Stimulated activated CD4-positive, alpha-beta T cell treated with anti-CD3 and anti-CD28 coated beads, Interleukin-12 subunit alpha, Interleukin-12 subunit beta, amount 100 ng/mL, for 24 hours (primary cell): ENCODE results near the gene APOBEC3H.
A peak's percentile ranks its signal among the peaks of the same experiment; 100 is the strongest.
"Not testable (repeated sequence)": the region's sequence is repeated elsewhere in the genome, so short reads cannot be mapped to it uniquely, and the experiment has no call there.

Experiments
- DNase-seq, 2 experiments: peaks; one replicate each; pipeline ENCODE4 v3.0.0-alpha.2; 2020; ENCODE audit warnings: low read depth in 2 of 2

APOBEC3H gene

DNA sequence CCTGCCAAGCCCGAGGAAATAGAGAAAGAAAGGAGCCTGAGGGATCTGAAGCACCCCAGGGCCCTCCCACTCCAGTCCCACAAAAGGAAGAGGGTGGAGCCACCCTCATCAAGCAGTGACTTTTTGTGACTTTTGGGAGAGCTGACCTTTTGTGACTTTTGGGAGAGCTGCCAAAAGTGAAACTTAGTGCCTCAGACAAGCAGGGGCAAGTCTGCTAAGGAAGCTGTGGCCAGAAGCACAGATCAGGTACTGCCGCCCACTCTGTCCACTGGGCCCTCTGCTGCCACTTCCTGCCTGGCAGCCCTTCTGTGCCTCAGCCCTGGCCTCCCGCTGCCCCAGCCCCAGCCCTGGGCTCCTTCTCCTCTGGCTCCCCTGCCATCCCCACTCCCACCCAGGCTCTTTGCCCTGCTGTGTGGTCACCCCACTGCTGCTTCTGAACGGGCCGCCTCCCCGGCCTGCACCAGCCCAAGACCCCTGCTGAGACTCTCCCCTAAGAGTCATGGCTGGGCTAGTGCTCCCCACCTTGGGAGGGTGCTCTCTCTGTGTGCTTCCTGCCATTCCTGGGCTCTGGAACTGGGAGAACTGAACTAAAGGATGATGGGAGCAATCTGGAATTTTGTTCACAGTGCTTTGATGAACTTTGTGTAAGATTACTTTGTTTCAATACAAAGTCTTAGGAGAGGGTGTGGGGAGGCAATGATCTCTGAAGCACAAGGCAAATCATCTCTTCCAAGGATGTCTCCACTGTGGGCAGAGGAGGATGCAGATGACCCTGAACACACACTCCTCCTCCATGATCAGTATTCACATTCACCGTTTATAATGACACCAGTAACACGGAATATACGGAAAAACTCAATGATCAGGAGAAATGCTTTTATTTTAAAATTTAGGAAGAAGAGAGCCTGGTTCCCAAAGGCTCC lies at the start of gene APOBEC3H:
Gene APOBEC3H, plus strand, starts transcription at position 147 of the 923 bp plus-strand sequence. CDS start 3,035 bp downstream, outside the sequence.
- no peak for DNase-seq

DNA sequence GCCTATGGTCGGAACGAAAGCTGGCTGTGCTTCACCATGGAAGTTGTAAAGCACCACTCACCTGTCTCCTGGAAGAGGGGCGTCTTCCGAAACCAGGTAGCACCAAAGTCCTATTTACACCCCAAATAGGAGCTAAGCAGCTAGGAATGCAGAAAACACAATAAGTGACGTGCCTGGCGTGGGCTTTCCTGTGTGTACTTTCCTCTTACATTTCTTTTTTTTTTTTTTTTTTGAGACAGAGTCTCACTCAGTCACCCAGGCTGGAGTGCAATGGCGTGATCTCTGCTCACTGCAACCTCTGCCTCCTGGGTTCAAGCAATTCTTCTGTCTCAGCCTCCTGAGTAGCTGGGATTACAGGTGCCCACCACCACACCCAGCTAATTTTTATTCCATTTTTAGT lies 47.6 kb upstream of the APOBEC3H start:
- not testable (repeated sequence) for DNase-seq

DNA sequence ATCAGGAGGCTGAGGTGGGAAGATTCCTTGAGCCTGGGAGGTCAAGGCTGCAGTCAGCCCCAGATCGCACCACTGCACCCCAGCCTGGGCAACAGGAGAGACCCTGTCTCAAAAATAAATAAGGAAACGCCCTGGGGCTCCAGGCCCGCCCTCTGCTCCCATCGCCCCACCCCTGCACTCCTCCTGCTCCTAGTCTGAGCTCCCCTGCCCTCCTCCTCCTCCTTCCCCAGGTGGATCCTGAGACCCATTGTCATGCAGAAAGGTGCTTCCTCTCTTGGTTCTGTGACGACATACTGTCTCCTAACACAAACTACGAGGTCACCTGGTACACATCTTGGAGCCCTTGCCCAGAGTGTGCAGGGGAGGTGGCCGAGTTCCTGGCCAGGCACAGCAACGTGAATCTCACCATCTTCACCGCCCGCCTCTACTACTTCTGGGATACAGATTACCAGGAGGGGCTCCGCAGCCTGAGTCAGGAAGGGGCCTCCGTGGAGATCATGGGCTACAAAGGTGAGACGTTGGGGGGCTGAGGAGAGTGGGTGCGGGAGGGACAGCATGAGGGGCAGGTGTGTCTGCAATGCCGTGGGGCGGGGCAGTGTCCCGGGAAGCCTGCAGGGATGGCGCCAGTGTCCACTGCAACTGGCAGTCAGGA lies 45.1 kb upstream of the APOBEC3H start:
- DNase-seq, result not testable (repeated sequence)

DNA sequence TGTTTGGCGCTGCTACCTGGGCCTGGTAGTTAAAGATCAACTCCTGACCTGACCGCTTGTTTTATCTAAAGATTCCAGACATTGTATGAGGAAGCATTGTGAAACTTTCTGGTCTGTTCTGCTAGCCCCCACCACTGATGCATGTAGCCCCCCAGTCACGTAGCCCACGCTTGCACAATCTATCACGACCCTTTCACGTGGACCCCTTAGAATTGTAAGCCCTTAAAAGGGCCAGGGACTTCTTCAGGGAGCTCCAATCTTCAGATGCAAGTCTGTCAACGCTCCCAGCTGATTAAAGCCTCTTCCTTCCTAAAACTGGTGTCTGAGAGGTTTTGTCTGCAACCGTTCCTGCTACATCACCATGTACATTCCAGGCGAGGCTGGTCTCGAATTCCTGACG lies 41.4 kb upstream of the APOBEC3H start:
- no peak for DNase-seq

DNA sequence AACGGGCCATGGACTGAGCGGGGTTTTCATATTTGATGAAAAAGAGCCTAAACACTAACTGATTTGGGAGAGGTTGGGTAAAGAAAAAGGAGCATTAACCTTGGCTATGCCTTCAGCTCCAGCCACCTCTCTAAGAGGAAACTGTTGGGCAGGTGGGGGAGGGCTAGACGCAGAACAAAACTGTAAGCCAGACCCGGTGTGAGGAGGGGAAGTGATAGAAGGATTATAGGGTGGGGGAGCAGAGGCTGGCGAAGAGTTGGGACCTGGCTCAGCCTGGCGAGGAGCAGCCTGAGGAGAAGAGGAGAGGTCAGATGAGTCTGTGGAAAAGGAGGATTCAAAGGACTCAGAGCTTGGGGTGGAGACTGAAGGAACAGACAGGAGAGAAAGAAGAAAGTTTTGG lies 35.8 kb upstream of the APOBEC3H start:
- DNase-seq, result not testable (repeated sequence)

DNA sequence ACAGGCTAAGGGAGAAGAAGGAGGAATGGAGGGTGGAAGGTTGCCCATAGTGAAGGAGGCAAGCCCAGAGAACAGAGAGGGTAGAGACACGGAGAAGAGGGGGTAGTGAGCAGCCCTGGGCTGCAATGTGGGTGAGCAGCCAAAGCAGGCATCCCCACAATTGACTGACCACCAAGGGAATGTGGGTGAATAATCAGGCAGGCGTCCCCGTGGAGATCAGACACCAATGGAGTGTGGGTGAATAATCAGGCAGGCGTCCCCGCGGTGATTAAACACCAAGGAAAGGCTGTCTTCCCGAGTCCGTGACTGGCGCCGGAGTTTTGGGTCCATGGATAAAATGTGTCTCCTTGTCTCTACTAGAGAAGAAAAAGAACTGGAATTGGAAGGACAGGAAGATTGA lies 35.1 kb upstream of the APOBEC3H start:
- DNase-seq, result not testable (repeated sequence)

DNA sequence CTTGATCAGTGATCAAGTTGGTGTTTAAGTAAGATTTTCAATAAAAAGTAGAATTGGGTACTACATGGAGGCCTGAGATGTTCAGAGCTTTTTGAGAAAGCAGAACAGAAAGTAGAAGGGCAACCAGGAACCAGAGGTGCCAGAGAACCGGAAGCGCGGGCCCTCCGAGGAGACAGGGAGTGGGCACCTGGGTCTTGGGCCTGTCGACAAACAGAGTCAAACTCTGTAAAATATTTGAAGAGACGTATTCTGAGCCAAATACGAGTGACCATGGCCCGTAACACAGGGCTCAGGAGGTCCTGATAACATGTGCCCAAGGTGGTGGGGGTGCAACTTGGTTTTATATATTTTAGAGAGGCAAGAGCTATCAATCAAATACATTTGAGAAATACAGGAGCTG lies 33.1 kb upstream of the APOBEC3H start:
- DNase-seq, result not testable (repeated sequence)

DNA sequence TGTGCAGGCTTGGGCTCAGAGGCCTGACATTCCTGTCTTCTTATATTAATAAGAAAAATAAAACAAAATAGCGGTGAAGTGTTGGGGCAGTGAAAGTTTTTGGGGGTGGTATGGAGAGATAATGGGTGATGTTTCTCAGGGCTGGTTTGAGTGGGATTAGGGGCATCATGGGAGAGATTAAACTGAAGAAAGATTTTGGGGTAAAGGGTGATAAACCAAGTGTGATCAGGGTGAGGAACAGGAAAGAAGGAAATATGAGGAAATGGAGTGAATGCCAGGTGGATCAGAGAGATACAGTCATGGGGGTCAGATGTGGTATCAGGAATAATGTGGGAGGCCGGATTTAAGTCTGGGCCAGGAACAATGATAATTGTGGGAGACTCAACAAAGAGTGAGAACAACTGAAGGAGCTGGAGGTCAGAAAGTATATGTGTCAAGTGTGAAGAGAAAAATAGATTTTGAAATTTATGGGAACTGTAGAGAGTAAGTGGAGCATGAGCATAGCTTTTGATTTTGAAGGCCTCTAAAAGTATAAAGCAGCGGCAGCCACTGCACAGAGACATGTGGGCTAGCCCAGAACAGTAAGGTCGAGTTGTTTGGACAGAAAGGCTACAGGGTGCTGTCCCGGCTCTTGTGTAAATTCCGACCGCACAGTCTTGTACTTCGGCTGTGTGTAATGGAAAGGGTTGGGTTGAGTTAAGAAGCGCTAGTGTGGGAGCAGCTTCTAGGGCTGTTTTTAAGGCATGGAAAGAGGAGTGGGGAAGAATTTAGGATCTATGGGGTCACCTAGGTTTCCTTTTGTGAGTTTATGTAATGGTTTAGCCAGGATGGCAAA lies 30.4 kb upstream of the APOBEC3H start:
- DNase-seq, result not testable (repeated sequence)

DNA sequence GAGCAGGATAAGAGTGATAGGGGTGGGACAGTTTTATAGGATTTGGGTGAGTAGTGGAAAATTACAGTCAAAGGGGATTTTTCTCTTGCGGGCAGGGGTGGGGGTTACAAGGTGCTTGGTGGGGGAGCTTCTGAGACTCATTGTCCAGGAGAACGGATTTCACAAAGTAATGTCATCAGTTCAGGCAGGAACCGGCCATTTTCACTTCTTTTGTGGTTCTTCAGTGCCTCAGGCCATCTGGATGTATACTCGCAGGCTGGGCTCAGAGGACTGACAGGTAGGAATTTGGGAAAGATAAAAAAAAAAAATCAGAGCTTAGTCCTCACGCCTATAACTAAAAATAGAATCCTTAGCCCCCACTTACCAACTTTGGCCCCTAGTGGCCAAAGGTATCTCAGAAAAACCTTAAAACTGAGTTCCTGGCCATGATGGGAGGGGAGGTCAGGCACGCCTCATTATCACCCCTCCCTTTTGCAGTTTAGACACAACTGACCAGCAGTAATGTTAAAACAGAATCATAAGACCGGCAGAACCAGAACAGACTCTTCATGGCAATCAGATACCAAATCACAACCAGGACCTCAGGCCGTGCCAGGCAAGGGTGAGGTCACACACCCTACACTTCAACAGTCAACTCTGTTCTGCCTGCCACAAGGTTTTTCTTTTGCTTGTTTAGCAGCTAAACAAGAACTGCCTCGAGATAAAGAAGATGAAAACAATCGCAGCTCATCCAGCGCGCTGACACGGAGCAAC lies 28.8 kb upstream of the APOBEC3H start:
- DNase-seq, result no peak

DNA sequence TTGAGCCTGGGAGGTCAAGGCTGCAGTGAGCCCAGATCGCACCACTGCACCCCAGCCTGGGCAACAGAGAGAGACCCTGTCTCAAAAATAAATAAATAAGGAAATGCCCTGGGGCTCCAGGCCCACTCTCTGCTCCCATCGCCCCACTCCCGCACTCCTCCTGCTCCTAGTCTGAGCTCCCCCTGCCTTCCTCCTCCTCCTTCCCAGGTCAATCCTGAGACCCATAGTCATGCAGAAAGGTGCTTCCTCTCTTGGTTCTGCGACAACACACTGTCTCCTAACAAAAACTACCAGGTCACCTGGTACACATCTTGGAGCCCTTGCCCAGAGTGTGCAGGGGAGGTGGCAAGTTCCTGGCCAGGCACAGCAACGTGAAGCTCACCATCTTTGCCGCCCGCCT lies 26.9 kb upstream of the APOBEC3H start:
- DNase-seq, result no peak

DNA sequence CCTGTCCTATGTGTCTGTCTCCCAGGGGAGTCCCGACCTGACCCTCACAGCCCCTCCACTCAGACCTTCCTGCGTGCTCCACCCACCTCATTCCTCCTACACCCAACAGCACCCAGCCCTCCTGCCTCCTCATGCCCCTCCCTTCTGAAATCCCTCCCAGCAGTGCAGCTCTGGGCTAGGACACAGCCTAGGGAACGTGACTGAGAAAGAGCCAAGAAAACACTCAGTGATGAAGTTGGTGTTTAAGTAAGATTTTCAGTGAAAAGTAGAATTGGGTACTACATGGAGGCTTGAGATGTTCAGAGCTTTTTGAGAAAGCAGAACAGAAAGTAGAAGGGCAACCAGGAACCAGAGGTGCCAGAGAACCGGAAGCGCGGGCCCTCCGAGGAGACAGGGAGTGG lies 24.5 kb upstream of the APOBEC3H start:
- DNase-seq, result not testable (repeated sequence)

DNA sequence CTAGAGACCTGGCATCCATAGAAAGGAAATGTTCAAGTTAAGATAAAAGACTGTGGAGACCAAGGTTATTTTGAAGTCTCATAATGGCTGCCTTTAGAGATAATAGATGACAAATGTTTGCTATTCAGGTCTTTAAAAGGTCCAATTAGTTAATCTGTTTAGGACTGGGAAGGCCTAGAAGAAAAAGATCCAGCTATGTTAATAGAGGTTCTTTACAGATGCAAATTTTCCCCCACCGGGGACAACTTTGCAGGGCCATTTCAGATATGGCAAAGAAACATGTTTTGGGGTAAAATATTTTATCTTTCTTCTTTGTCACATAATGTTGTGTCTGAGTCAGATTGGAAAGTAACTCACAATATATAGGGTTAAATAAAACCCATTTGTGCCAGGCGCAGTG lies 23.1 kb upstream of the APOBEC3H start:
- no peak for DNase-seq

DNA sequence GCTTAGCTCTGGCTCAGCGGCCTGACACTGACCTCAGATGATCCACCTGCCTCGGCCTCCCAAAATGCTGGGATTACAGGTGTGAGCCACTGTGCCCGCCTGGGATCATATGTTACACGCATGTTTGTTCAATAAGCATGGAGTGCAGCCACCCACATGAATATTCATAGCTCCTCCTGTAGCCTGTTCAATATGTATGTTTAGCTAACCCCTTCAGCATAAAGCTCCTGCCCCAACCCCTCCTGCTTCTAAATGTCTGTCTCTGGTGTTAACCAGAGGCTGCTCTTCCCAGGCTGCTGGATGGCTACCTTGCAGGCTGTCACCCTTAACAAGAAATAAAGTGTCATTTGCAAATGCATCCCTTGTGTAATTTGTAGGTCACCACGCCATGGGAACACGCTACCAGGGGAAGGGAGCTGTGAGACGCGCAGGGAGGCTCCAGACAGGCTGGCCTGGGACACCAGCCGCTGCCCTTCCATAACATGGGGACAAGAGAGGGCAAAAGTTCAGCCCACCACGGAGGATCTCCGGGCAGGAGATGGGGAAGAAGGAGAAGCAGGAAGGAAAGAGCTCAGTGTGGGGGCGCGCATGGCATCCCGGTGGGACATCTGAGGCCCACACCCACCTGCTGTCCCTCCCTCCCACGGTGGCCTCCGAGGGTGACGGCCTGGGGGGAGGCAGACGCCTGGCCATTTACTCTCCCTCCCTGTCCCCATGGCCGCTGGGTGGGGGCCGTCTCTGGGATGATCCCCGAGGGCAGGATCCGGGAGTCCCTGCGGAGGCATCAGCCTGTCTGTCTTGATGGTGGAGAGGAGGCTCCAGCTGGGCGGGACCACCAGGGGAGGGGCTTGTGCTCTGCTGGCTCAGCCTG lies 20.7 kb upstream of the APOBEC3H start:
- DNase-seq, result not testable (repeated sequence)

DNA sequence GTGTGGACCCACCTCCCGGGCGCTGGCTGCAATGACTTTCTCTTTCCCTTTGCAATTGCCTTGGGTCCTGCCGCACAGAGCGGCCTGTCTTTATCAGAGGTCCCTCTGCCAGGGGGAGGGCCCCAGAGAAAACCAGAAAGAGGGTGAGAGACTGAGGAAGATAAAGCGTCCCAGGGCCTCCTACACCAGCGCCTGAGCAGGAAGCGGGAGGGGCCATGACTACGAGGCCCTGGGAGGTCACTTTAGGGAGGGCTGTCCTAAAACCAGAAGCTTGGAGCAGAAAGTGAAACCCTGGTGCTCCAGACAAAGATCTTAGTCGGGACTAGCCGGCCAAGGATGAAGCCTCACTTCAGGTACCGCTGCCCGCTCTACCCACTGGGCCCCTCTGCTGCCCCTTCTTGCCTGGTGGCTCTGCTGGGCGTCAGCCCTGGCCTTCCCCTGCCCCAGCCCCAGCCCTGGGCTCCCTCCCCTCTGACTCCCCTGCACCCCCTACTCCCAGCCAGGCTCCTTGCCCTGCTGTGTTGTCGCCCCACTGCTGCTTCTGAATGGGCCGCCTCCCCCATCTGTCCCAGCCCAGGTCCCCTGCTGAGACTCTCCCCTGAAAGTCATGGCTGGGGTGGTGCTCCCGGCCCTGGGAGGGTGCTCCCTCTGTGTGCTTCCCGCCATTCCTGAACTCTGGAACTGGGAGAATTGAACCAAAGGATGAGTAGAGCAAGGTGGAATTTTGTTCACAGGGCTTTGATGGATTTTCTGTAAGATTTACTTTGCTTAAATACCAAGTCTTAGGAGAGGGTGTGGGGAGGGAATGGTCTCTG lies 19.8 kb upstream of the APOBEC3H start, which contains the start of gene APOBEC3G:
Gene APOBEC3G, plus strand, starts transcription at position 250 of the 815 bp plus-strand sequence. Its CDS starts 87 bp downstream, at position 337.
- DNase-seq, result peak in 1 of 2 experiments; percentile 31

DNA sequence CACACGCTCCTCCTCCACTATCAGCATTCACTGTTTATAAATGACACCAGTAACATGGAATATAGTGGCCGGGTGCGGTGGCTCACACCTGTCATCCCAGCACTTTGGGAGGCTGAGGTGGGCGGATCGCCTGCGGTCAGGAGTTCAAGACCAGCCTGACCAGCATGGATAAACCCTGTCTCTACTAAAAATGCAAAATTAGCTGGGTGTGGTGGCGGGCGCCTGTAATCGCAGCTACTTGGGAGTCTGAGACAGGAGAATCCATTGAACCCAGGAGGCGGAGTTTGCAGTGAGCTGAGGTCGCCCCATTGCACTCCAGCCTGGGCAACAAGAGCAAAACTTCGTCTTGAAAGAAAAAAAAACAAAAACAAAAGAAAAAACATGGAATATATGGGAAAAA lies 19.1 kb upstream of the APOBEC3H start:
- not testable (repeated sequence) for DNase-seq

DNA sequence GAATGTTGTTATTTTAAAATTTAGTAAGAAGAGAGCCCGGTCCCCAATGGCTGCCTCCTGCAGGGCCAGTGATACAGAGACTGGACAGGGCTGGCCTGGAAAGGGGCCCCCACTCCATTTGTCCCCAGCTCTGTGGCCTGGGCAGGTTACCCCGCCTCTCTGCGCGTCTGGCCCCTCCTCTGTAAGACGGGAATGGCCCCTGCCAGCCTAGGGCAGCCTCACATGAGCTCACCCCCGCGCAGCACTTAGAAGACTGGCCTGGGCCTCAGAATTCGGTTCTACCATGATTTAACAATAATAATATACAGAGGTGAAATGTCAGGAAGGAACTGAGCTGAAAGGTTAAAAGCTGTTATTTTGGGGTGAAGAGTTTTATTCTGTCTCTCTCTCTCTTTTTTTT lies 18.7 kb upstream of the APOBEC3H start:
- DNase-seq, result no peak

DNA sequence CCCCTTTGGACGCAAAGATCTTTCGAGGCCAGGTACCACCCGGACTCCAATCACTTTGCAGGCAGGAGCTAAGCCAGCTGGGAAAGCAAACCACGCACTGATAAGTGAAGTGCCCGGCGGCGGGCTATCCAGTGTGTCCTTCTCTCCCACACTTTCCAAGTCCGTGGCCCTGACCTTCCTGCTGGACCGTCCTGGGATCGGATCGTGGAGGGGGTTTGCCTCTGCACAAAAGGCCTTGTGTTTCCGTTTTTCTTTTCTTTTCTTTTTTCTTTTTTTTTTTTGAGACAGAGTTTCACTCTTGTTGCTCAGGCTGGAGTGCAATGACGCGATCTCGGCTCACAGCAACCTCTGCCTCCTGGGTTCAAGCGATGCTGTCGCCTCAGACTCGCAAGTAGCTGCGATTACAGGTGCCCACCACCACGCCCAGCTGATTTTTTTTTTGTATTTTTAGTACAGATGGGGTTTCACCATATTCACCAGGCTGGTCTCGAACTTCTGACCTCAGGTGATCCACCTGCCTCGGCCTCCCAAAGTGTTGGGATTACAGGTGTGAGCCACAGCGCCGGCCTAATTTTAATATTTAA lies 17.9 kb upstream of the APOBEC3H start:
- DNase-seq, result not testable (repeated sequence)

DNA sequence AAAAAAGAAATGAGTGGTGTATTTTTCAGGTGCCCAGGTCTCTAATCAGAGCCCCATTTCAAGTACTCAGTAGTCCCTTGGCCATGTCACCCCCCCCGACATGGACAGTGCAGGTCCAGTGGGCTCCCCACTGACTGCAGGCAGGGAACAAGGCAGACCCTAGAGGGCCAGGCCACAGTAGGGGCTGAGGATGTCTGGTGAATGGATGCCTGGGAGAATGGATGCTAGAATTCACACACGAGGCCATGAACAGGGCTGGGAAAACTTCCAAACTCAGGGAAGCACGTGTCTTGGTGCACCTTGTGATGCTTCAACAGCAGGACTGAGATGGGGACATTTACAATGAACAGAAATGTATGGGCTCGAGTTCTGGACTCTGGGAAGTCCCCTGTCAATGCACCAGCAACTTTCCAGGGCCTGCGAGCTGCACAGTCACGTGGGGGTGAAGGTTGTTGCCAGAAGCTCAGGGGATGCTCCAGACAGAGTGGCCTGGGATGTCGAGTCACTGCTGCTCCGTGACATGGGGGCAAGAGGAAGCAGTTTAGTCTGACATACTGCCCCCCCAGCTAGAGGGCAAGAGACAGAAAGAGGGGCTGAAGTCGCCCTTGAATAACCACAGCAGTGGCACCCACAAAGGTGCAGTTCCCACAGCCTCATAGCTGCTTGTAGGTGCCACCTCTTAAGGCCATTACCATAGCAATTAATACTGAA lies 16.8 kb upstream of the APOBEC3H start:
- no peak for DNase-seq
